Tibial nerve (tissue), 3 donors: ENCODE results near the gene NME8.

Experiments used
- POLR2A ChIP-seq, 2 donors: fragments of 450-650 bp; IDR thresholded peaks; one replicate each; pipeline ENCODE4 v1.6.1; 2017; ENCODE audit warnings: antibody characterized with exemption in 2 of 2, mild to moderate bottlenecking in 2 of 2, moderate library complexity in 2 of 2
- TF ChIP-seq, protein P1 (sequence below), 5 experiments: fragments of 200-600 bp in 3 of 5; fragments of 450-650 bp in 2 of 5; sonication (generic) in 3 of 5; IDR thresholded peaks; one replicate each; pipeline ENCODE4 v1.5.1; 2016 to 2019; ENCODE audit warnings: antibody characterized with exemption in 5 of 5, mild to moderate bottlenecking in 3 of 5, moderate library complexity in 2 of 5

DNA sequence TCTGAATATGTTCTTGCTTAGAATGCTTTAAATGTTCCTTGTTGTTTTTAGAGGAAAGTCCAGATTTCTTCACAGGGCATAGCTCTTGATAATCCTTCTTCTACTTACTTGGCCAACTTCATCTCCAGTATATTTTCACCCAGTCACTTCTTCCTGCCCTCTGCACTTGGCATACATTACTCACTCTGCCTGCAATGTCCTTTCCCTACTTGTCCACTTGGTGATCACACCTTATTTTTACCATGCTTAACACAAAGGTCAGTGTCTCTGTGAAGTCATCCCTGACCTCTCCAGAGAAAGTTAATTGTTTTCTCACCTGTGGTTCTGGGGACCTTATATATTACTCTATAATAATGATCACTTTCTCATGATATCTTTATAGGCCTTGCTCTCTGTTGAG lies 45.0 kb downstream of the NME8 start:
- TF ChIP-seq, protein P1, sequence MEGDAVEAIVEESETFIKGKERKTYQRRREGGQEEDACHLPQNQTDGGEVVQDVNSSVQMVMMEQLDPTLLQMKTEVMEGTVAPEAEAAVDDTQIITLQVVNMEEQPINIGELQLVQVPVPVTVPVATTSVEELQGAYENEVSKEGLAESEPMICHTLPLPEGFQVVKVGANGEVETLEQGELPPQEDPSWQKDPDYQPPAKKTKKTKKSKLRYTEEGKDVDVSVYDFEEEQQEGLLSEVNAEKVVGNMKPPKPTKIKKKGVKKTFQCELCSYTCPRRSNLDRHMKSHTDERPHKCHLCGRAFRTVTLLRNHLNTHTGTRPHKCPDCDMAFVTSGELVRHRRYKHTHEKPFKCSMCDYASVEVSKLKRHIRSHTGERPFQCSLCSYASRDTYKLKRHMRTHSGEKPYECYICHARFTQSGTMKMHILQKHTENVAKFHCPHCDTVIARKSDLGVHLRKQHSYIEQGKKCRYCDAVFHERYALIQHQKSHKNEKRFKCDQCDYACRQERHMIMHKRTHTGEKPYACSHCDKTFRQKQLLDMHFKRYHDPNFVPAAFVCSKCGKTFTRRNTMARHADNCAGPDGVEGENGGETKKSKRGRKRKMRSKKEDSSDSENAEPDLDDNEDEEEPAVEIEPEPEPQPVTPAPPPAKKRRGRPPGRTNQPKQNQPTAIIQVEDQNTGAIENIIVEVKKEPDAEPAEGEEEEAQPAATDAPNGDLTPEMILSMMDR (IDR thresholded peaks at IDR 0.05) = no peak
- no peak for TF ChIP-seq POLR2A (IDR thresholded peaks at IDR 0.05)
